Retinal pigment epithelial cell (primary cell): ENCODE data around the gene KIAA1671.

ENCODE experiments used
- DNase-seq: peaks from one replicate; pipeline ENCODE4 v3.0.0-alpha.2; 2010; ENCODE audit warnings: low read depth
- H3K4me3 ChIP-seq: 2 replicates; pipeline ENCODE4 v1.5.1; 2011; ENCODE audit warnings: mild to moderate bottlenecking, low read length, control low read depth, moderate library complexity
- CTCF ChIP-seq: conservative IDR thresholded peaks from 2 replicates; pipeline ENCODE4 v1.5.1; 2011; ENCODE audit warnings: low read depth, low read length, control low read depth, inconsistent platforms

KIAA1671 gene

GRCh38 chr22:25139062-25139461 is 186.5 kb downstream of the KIAA1671 start:
- TF ChIP-seq CTCF: no peak
- DNase-seq: no peak
- H3K4me3 ChIP-seq: no peak overlapping the region

DNA sequence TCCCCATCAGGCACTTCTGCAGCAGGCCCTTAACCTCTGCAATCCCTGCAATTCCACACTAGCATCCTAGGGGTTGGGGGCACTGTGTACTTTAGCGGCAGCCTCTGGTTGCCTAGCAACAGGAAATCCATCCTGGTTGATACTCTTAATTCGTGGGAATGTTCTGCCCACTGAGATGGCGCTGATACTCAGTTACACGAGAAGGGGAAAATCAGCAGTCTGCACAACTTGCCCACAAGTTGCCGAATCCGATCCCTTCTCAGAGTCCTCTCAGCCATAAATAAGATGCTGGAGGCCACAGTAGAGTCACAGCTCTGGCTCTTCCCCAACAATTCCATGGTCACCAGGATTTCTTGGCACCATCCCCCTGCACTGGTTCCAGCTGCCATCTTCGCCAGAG is 189.6 kb downstream of the KIAA1671 start:
- DNase-seq: peak; percentile 23
- no peak for TF ChIP-seq CTCF
- H3K4me3 ChIP-seq: no peak overlapping the region

DNA sequence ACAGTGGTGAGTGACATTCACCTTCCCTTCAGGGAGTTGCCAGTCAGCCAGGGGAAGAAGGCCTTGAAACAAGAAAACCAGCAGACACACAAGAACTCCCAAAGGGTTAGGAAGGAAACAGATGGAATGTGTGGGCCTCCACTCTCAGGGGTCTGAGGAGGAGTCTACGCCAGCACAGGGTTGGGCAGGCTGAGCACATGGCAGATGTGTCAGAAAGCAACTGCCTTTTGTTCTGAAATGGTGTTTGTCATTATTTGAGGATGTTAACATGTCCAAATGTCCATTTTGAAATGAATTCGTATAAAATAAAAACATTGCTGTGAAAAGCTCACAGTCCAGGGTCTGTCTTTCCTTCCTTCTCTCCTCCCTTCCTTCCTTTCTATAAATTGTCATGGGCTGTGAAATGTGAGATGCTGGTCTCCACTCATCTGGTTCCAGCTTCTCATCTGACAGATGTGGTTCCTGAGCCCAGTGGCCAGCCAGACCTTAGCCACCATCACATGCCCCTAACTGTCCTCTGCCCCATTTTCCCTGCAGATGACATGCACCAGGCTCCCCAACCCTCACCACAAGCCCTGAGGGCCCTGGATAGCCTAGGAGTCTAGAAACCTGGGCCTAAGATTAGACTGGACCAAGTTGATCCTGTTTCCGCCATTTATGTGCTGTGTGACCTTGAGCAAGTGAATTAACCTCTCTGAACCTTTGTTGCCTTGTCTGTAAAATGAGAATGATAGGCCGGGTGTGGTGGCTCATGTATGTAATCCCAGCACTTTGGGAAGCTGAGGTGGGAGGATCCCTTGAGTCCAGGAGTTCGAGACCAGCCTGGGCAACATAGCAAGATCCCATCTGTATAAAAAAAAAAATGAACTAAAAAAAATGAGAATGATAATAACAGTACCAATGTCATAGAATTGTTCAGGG is 190.9 kb downstream of the KIAA1671 start:
- no peak overlapping the region for H3K4me3 ChIP-seq
- no peak for TF ChIP-seq CTCF
- DNase-seq: no peak

DNA sequence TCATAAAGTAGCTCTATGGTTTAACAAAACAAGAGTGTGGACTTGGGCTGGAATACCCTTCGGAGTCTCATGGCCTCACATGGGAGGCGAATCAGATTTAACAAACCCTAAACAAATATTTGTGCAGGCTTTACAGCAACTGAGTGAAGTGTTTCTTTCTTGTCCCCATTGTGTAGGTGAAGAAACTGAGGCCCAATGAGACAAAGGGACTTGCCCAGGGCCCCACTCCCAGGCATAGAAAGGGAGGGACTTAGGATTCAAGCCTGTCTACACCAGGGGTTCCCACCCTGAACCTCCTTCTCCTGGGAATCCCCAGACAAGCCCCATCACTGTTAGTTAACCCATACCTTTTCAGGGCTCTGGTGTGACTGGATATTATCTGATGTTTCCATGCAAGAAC is 192.0 kb downstream of the KIAA1671 start:
- no peak overlapping the region for H3K4me3 ChIP-seq
- TF ChIP-seq CTCF: no peak
- no peak for DNase-seq

DNA sequence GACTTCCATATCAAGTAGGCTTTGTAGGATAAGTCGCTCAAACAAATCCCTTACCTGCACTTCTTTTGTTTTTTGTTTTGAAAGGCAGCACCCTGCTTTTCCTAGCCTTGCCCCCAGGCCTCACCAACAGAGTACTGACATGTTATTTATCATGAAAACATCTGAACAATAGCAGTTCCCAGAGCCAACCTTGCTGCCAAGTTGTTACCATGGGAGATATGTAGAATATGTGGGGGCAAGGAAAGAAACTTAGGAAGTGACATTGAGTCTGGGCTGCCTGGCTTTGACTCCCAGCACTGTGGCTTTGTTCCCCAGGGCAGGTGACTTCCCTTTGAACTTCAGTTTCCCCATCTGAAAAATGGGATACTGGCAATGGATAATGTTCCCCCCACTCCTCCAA is 193.8 kb downstream of the KIAA1671 start:
- no peak for DNase-seq
- no peak overlapping the region for H3K4me3 ChIP-seq
- no peak for TF ChIP-seq CTCF

GRCh38 chr22:25146906-25147641 is 194.6 kb downstream of the KIAA1671 start:
- H3K4me3 ChIP-seq: no peak overlapping the region
- no peak for TF ChIP-seq CTCF
- no peak for DNase-seq

DNA sequence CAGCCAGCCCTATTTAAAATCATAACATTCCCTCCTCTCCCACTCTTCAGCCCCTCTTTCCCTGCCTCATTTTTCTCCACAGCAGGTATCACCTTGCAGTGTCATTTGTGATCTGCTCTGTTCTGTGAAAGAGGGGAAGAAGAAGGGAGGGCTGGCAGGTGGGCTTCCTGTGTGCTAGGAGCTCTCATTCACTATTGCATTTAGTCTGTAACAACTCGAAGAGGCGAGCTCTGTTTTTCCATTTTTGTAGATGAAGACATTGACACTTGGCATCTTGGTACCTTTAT is 195.1 kb downstream of the KIAA1671 start:
- no peak for TF ChIP-seq CTCF
- no peak for DNase-seq

More for the DNA sequence above, 195.1 kb downstream of the KIAA1671 start:
- no peak overlapping the region for H3K4me3 ChIP-seq
